Lower lobe of right lung (tissue), 2 donors: ENCODE measurements around the gene PTPRM. TPM values are rescaled to one million over a fixed set of nuclear protein-coding genes. Genes with fewer than 3 reads are reported as not detected.

Experiments
- ATAC-seq, 2 donors: fragments of 200-7000 bp; cut with Tn5 transposase; one replicate each; pipeline ENCODE4 v1.9.1; 2020 to 2022; ENCODE audit warnings: mild to moderate bottlenecking in 2 of 2, moderate library complexity in 2 of 2
- DNase-seq: peaks from one replicate; pipeline ENCODE4 v3.0.0-alpha.2; 2020
- H3K27ac ChIP-seq: fragments of 200-600 bp; one replicate; pipeline ENCODE4 v1.8.0; 2022
- H3K27me3 ChIP-seq: fragments of 200-600 bp; one replicate; pipeline ENCODE4 v1.8.0; 2022; ENCODE audit warnings: low read depth
- H3K36me3 ChIP-seq: fragments of 200-600 bp; one replicate; pipeline ENCODE4 v1.8.0; 2022; ENCODE audit warnings: mild to moderate bottlenecking
- H3K4me1 ChIP-seq: fragments of 200-600 bp; one replicate; pipeline ENCODE4 v1.8.0; 2022
- H3K4me3 ChIP-seq: fragments of 200-600 bp; one replicate; pipeline ENCODE4 v1.8.0; 2022; ENCODE audit warnings: mild to moderate bottlenecking
- H3K9me3 ChIP-seq: fragments of 200-600 bp; one replicate; pipeline ENCODE4 v1.8.0; 2022
- intact Hi-C: fragments of 100-400 bp; cut with DNase I; formaldehyde crosslinking; loops from one replicate; pipeline ENCODE4 v1.11.0; 2022
- total RNA-seq: library from RNA; stranded (reverse); fragmentation: NEBNext Ultra II Directional; extraction: Animal tissue kit (Norgen Biotek cat#: 25700); gene quantifications from one replicate; pipeline ENCODE4 v1.2.1, GENCODE V29; 2021
- TF ChIP-seq, protein P1 (sequence below): fragments of 200-600 bp; IDR thresholded peaks from one replicate; pipeline ENCODE4 v1.8.0; 2022; ENCODE audit warnings: antibody characterized with exemption, mild to moderate bottlenecking
- donor health status: DM: no; HTN: yes; CAD: no; lungs with severe emphysema.

The PTPRM gene
- total RNA-seq, 1 donor from 2014 or later, result 85.2 TPM

DNA sequence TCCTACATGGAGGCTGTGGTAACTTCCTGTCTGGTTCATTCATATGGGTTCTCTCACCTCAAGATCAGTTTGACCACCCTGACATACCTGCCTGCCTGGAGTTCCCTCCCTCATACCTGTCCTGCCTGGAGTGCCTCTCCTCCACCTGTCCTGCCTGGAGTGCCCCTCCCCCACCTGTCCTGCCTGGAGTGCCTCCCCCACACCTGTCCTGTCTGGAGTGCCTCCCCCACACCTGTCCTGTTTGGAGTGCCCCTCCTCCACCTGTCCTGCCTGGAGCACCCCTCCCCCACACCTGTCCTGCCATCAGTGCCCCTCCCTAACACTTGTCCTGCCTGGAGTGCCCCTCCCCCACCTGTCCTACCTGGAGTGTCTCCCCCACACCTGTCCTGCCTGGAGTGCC is 461.9 kb downstream of the PTPRM start:
- DNase-seq, result no peak
- intact Hi-C loops, result no loop called here
- TF ChIP-seq, protein P1, sequence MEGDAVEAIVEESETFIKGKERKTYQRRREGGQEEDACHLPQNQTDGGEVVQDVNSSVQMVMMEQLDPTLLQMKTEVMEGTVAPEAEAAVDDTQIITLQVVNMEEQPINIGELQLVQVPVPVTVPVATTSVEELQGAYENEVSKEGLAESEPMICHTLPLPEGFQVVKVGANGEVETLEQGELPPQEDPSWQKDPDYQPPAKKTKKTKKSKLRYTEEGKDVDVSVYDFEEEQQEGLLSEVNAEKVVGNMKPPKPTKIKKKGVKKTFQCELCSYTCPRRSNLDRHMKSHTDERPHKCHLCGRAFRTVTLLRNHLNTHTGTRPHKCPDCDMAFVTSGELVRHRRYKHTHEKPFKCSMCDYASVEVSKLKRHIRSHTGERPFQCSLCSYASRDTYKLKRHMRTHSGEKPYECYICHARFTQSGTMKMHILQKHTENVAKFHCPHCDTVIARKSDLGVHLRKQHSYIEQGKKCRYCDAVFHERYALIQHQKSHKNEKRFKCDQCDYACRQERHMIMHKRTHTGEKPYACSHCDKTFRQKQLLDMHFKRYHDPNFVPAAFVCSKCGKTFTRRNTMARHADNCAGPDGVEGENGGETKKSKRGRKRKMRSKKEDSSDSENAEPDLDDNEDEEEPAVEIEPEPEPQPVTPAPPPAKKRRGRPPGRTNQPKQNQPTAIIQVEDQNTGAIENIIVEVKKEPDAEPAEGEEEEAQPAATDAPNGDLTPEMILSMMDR, result no peak
- Histone ChIP-seq H3K36me3 (no peaks in the 10 kb centered on the region), H3K27me3 (no peaks in the 10 kb centered on the region), H3K4me1 (peaks cover 6% of the 10 kb centered on the region), H3K9me3 (no peaks in the 10 kb centered on the region), H3K4me3 (no peak overlapping the region), H3K27ac (no peak overlapping the region)
- ATAC-seq, result peak; percentile 52 to 61

DNA sequence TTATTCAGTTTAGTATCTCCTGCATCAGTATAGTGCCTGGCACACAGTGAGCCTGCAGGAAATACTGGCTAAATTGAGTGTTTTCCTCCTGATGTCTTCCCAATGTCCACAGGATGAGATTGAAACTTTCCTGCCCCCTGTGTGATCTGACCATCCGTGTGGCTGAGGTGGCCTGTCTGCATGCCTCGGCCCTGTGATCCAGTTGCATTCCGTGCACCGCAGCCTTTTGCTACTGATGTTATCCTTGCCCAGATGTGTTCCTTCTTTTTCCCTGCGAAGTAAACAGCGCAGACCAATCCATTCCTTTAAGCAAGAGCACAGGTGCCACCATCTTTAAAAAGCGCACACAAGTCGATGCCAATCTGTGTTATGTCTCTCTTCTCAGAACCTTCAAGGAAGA is 462.6 kb downstream of the PTPRM start:
- Histone ChIP-seq H3K27ac (no peak overlapping the region), H3K27me3 (no peaks in the 10 kb centered on the region), H3K4me1 (peaks cover 6% of the 10 kb centered on the region), H3K4me3 (no peak overlapping the region), H3K36me3 (no peaks in the 10 kb centered on the region), H3K9me3 (no peaks in the 10 kb centered on the region)
- intact Hi-C loops, result no loop called here
- TF ChIP-seq, protein P1, result no peak
- DNase-seq (no peak), ATAC-seq (no peak)

DNA sequence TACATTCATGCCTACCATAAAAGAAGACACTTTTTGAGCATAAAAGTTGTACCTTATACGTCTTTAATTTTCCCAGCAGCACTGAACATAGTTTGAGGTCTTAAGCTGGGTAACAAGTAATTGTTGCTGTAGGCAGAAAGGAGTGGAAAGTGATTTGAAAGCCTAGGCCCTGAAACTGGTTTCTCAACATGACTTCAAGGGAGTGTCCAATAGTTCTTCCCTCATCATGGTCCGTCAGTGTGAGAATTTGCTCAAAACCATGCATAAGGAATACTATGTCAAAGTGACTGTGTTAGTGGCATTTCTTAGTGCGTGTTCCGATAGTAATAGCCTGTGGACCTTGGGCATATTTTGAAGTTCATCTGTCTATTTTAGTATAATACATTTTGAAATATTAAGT is 463.1 kb downstream of the PTPRM start:
- no peak overlapping the region for H3K27ac ChIP-seq
- TF ChIP-seq, protein P1, result no peak
- no peaks in the 10 kb centered on the region for H3K9me3 ChIP-seq
- H3K36me3 ChIP-seq, result no peaks in the 10 kb centered on the region
- ATAC-seq (no peak), DNase-seq (no peak)
- intact Hi-C loops, result no loop called here
- H3K4me1 ChIP-seq, result peaks cover 6% of the 10 kb centered on the region
- no peak overlapping the region for H3K4me3 ChIP-seq
- no peaks in the 10 kb centered on the region for H3K27me3 ChIP-seq

DNA sequence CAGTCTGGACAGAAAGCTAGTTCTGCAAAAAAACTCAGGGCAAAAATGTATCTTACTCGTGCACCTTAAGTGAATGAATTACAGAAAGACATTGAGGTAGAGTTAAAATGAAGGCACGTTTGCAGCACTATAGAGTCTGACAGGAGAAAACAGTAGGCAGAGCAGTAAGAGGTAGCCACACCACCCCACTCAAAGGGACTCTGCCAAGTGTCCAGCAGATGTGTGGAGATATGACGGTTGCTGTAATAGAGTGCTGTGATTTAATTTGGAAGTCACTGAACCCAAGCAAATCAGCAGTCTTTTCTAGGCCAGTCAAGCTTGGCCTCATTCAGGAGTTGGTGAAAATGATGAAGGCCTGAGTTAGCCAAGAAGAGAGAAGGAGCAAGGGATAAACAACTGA is 464.4 kb downstream of the PTPRM start:
- Histone ChIP-seq H3K27me3 (no peaks in the 10 kb centered on the region), H3K4me1 (peaks cover 4% of the 10 kb centered on the region), H3K4me3 (no peak overlapping the region), H3K36me3 (no peaks in the 10 kb centered on the region), H3K27ac (no peak overlapping the region), H3K9me3 (no peaks in the 10 kb centered on the region)
- no peak for ATAC-seq
- DNase-seq, result no peak
- intact Hi-C loops, result no loop called here
- TF ChIP-seq, protein P1, result no peak

DNA sequence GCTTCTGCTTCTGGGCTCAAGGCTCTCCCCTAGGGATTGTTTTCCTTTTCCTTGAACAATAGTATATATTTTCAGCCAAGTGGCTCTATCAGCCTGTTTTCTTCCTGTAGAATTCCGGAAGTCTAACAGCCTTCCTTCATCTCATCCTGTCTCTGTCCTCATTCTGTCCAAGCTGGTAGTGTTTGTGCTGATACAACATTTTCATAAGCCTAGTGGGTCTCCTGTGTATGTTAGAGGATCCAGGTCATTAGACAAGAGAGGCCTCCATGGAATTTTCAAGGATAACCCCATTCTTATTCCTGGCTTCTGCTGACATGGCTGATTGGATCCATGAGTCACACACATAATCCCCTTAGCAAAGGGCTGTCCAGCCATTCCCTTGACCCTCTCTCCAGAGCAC is 467.6 kb downstream of the PTPRM start:
- TF ChIP-seq, protein P1, result no peak
- intact Hi-C loops, result no loop called here
- Histone ChIP-seq H3K27ac (no peak overlapping the region), H3K27me3 (no peaks in the 10 kb centered on the region), H3K36me3 (no peaks in the 10 kb centered on the region), H3K4me3 (no peak overlapping the region), H3K9me3 (no peaks in the 10 kb centered on the region), H3K4me1 (no peaks in the 10 kb centered on the region)
- no peak for ATAC-seq
- no peak for DNase-seq

DNA sequence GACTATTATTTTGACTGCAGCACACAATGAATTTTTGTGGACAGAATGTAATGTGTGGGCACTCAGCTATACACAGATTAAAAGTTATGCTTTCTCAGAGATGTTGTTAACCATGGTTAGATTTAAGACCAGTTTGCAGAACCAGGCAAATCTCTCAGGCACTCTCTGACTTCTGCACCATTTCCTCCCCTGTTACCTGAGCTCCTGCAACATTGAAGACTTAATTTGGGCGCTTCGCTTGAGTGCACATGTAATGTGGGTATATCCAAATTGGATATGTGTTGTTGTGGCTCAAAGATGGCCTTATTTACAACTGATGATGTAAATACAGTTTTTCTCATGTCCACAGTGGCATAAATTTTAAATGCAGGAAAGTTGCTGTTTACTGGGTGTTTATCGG is 469.4 kb downstream of the PTPRM start:
- no peak for DNase-seq
- Histone ChIP-seq H3K36me3 (no peaks in the 10 kb centered on the region), H3K9me3 (no peaks in the 10 kb centered on the region), H3K4me3 (no peak overlapping the region), H3K27ac (no peak overlapping the region), H3K4me1 (no peaks in the 10 kb centered on the region), H3K27me3 (no peaks in the 10 kb centered on the region)
- no peak for ATAC-seq
- TF ChIP-seq, protein P1, result no peak
- intact Hi-C loops, result no loop called here
